Ecto neural progenitor cell (in vitro differentiated cells): Measurements from ENCODE around the gene DDX27.
A peak's percentile ranks its signal among the peaks of the same experiment; 100 is the strongest.
"Not testable (repeated sequence)": the region's sequence is repeated elsewhere in the genome, so short reads cannot be mapped to it uniquely, and the experiment has no call there.

Experiments
- DNase-seq: peaks from one replicate; pipeline ENCODE4 v3.0.0-alpha.2; 2018; ENCODE audit warnings: low spot score

DDX27 gene

DNA sequence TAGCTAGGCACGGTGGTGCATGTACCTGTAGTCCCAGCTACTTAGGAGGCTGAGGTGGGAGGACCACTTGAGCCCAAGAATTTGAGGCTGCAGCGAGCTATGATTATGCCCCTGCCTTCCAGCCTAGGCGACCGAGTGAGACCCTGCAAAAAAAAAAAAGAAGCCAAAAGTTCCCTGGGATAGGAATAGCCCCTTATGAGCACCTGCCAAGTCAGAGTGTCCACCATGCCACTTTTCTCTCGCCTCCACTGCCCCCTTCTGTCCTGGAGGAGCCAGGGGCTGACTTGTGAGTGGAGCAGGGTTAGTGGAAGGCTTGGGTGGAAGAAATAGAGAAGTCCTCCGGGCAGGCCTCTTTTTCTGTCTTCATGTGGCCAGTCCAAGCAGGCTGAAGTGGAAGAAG lies 12.1 kb upstream of the DDX27 start:
- no peak for DNase-seq

DNA sequence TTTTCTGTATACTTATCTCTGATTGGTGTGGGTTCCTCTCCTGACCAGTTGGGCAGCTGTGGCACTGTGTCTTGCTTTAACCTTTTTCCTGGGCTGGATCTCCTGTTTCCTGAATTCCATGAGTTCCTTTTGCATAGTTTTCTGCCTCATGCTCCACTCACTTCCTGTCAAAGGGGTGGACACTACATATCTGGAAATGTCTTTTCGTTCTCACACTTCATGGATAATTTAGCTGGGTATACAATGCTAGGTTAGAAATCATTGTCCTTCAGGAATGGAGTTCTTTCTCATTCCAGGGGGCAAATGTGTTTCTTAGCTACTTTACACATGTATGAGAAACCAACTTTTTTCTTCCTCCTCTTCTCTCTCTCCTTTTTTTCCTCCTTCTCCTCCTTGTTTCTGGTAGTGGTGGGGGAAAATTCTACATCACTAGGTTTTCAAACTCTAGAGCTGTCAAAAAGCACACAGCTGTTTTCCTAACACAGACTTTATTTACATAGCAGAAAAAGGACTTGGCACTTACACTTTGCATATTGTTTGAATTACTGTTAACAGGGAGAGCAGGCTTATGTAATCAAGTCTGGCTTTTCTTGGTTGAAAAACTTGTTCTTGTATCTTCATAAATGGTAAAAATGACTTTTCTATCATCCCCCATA lies 9.0 kb upstream of the DDX27 start:
- DNase-seq, result no peak

DNA sequence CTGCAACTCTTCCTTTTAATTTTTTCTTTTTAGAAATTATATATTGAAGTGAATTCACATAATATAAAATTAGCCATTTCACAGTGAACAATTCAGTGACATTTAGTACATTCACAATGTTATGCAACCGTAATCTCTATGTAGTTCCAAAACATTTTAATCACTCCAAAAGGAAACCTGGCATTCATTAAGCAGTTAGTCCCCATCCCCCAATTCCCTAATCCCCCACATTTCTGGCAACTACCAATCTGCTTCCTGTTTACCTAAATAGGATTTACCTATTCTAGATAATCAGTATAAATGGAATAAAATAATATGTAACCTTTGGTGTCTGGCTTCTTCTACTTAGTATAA lies 8.5 kb upstream of the DDX27 start:
- no peak for DNase-seq

- DNase-seq, result no peak
These were observed 4.6 kb upstream of the DDX27 start for GRCh38 chr20:49214571-49214970.

GRCh38 chr20:49215232-49215631 lies 4.0 kb upstream of the DDX27 start:
- DNase-seq, result no peak

DNA sequence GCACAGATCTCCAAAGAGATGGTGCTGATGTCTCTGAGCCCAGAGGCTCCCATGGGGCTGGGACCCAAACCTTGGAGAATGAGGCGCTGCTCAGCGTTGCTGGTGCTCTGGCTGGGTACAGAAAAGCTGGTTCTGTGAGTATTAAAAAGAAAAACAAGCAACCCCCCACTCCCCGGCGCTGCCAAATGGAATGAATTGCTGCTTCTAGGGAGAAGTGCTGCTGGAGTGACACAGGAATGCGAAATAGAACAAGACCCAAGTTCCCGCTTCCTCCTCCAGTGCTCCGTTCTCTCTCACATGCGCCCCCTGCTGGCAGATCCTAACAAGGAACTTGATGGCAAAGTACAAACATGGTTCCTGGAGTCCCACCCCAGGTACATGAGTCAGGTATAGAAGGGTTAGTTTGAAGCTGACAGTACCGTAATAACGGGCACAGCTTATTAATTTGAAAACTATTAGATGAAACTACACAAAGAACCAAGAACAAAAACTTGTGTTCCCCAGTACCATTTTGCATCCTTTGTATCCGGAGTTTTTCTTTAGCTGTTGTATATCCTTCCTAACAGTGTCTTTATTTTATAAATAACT lies 2.1 kb upstream of the DDX27 start:
- DNase-seq, result peak; percentile 91

- not testable (repeated sequence) for DNase-seq
These were observed 501 bp upstream of the DDX27 start for GRCh38 chr20:49218739-49219090.

GRCh38 chr20:49219924-49220831 lies 962 bp downstream of the DDX27 start:
- DNase-seq, result no peak

DNA sequence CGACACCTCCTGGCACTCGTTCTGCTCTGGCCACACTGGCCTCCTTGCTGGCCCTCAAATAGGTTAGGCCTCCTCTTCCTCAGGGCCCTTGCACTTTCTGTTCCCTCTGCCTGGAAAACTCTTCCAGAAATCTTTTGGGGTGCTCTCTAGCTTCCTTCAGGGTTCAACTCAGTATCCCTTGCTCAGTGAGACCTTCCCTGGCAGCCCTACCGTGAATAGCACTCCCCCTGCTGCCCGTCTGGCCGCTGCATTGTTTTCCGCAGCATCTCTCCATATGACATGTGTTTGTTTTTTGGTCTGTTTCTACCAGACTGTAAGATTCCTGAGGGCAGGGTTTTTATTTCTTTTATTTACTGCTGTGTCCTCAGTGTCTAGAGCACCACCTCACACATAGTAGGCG lies 6.7 kb downstream of the DDX27 start:
- no peak for DNase-seq

- DNase-seq, result no peak
These were observed 9.5 kb downstream of the DDX27 start for GRCh38 chr20:49228676-49229075.

- no peak for DNase-seq
These were observed 10.2 kb downstream of the DDX27 start for GRCh38 chr20:49229381-49229780.

DNA sequence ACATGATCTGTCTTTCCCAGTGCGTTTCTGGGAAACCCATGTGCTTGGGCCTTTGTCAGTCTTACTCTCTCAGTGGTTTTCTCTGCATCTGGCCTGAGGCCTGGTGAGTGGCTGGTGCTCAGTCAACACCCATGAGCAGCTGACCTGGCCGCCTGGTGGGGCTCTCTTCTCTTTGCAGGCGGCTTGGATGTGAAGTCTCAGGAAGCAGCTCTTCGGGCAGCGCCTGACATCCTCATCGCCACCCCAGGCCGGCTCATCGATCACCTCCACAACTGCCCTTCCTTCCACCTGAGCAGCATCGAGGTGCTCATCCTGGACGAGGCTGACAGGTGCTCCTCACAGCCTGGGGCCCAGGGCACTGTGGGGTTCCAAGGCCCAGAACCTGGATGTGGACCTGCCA lies 10.8 kb downstream of the DDX27 start:
- no peak for DNase-seq

DNA sequence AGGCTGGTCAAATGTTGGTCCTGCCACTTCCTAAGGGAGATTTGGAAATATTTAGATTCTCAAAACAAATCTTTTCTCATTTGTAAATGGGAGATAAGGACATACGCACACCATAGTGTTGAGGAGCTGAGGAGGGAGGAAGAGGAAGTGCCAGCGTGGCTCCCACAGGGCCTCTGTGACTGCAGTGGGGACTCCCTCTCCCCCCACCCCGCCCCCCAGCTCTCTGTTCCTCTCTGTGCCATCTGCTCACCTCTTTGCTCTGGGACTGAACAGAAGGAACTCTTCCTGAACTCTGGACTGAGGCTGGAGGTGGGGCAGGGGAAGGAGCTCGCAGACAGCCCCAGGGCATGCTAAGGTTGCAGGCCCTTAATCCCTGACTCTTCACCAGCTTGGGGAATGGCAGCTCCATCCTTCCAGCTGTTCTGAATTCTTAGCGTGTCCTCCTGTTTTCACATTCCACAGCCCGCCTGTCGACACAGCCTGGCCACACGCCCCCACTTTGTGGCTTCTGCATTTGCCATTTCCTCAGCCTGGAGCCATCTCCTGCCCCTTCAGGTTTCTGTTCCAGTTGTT lies 11.4 kb downstream of the DDX27 start:
- no peak for DNase-seq

DNA sequence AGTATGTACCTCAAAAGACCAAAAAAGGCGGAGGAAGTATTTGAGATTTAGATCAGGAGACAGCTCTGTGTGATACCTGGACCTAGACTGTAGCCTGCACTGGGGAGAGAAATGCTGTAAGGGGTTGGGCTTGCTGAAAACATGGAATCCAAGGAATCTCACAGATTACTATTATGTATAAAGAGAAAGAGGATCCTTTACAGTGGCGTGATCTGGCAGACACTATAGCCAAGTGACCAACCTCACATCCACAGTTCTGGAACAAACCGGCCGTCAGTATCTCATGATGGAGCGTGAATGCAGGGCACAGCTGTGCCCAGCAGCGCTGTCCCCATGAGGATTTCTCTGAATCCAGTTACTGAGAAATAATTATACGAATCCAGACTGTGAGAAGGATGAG lies 12.3 kb downstream of the DDX27 start:
- DNase-seq, result no peak

DNA sequence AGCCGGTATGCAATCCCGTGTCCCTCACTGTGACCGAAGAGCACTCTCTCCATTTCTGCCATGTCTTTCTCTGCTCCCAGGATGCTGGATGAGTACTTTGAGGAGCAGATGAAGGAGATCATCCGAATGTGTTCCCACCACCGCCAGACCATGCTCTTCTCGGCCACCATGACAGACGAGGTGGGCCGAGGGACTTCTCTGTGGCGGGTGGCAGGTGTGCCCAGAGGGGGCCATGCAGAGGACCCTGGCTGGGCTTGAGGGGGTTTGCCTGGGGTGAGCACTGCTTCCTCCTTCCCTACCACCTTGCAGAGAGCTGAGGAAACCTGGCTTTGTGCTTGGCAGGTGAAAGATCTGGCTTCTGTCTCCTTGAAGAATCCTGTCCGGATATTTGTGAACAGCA lies 14.0 kb downstream of the DDX27 start:
- DNase-seq, result no peak

DNA sequence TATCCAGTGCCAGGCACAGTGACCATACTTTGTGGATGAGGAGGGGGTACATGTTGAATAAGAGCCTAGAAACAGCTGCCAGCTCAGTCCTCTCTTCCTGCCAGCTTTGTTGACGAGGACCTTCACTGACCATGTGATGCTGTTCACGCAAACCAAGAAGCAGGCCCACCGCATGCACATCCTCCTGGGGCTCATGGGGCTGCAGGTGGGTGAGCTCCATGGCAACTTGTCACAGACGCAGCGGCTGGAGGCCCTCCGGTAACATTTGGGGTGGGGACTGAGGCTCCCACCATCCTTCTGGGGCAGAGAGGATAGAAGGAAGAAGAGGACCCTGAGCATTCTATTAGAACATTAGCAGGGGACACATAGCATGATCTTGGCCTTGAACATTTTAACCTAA lies 15.6 kb downstream of the DDX27 start:
- DNase-seq, result no peak

DNA sequence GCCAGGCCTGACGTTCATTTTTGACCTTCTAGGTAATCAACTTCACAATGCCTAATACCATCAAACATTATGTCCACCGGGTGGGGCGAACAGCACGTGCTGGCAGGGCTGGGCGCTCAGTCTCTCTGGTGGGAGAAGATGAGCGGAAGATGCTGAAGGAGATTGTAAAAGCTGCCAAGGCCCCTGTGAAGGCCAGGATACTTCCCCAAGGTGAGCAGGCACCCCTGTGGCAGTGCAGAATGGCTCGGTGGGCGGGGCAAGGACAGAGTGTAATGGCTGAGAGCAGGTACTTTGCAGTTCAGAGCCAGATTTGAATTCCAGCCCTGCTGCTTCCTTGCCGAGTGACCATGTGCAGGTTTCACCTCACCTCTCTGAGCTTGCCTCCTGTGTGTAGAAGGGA lies 17.1 kb downstream of the DDX27 start:
- no peak for DNase-seq

DNA sequence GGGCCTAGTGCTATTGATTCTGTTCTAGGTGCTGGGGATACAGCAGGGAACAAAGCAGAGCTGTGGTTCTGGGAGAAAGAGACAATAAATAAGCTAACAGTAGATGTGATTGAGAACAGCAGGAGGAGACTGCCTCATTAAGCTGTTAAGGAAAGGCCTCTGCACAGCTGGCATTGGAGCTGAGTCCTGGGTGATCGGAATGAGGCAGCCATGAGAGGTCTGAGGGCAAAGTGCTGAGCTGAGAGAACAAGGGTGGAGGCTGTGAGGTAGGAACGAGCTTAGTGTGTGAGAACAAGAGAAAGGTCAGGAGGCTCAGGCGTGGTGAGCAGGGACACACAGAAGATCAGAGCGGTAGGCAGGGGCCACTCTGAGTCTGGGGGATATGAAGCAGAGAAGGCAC lies 18.3 kb downstream of the DDX27 start:
- no peak for DNase-seq

DNA sequence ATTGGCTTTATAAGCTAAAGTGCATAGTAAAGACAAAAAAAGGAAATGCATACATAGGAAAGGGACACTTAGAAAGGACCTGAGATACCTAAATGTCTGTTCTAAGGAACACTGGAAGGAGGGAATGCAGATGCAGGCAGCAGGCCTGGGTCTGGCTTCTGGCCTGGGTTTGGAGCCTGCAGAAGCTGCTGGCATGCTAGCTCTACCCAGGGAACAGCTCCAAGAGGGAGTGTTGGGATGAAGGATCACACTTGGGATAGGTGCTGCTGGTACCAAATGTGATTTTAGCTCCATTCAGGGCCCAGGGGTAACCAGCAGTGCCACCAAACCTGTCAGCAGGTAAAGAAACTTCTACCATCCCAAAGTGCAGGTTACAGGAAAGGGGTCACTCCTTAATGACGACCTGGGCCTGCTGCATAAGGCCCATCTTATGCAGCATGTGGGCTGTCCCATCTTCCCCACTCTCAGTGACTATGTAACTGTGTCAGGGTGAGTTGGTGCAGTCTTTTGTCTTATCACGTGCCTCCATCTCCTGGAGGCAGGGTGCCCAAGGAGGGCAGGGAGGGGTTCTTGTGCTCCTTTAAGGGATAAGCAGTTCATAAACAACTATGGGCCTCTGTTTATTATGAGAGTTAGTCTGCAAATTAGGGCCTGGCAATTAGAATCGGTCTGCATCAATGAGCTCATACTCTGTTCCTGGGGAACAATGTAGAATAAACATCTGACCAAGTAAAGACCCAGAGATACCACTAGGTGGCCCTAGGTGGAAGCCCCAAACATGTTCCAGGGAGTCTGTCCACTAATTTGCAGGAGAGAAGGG lies 26.9 kb downstream of the DDX27 start:
- no peak for DNase-seq

DNA sequence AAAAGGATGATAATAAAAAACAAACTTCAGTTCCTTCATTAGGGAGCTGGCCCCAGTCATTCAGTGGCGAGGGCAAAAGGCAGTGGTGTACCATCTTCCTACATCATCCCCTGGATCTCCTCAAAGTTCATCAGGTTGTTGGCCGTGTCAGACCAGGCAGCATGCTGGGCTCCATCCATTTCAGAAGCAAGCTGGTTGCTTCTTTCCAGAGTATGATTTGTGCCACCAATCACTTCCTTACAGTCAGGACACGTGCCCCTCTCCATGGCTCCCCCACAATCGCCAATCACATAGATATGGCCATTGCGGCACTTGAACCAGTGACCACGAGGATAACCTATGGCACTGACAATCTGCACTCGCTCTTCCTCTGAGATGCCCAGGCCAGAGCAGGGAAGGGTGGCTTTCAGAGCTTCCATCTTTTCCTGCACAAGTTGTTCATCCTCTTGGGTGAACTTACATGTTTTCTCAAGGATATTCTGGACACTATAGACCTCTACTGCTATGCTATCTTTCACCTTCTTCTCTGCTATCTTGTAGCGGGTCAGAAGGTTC lies 28.0 kb downstream of the DDX27 start:
- no peak for DNase-seq

DNA sequence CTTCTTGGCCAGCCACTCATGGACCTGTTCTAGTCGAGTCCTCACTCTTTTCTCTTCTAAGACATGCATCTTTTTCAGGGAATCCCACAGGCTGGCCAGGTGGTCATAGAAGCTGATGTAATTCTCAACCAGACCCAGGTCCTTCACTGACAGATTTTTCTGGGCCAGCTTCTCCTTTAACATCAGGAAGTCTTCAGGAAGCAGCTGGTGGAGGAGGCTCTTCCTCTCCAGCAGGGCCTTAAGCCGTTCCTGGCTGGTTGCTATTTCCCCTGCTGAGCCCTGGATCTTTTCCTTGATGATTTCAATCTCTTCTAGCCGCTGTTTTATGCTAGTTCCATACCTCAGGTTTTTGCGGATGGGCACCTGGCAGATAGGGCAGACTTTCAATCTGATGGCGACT lies 28.6 kb downstream of the DDX27 start:
- no peak for DNase-seq

GRCh38 chr20:49248301-49248700 lies 29.1 kb downstream of the DDX27 start:
- DNase-seq, result no peak
